Chondrocyte (in vitro differentiated cells): Measurements from ENCODE around the gene PCK1. TPM values are rescaled to one million over a fixed set of nuclear protein-coding genes. Genes with fewer than 3 reads are reported as not detected.

Source experiments
- DNase-seq: peaks from one replicate; pipeline ENCODE4 v3.0.0; 2021; ENCODE audit warnings: mixed read lengths, low spot score
- H3K27ac Mint-ChIP-seq: one replicate; pipeline ENCODE4 v1.8.0; 2021; ENCODE audit warnings: mild to moderate bottlenecking, moderate library complexity, mixed read lengths; ENCODE audit not compliant: unreplicated experiment
- H3K27me3 Mint-ChIP-seq: 2 replicates; pipeline ENCODE4 v1.8.0; 2021; ENCODE audit warnings: low read depth, mixed read lengths
- H3K36me3 Mint-ChIP-seq: 2 replicates; pipeline ENCODE4 v1.8.0; 2021; ENCODE audit warnings: low read depth, mixed read lengths
- H3K4me1 Mint-ChIP-seq: 2 replicates; pipeline ENCODE4 v1.8.0; 2021; ENCODE audit warnings: low read depth, mild to moderate bottlenecking, mixed read lengths
- H3K4me3 Mint-ChIP-seq: one replicate; pipeline ENCODE4 v1.8.0; 2021; ENCODE audit warnings: mild to moderate bottlenecking, moderate library complexity, mixed read lengths; ENCODE audit not compliant: unreplicated experiment
- H3K9me3 Mint-ChIP-seq: 2 replicates; pipeline ENCODE4 v1.8.0; 2021; ENCODE audit warnings: low read depth, mixed read lengths
- total RNA-seq: library from RNA; stranded (reverse); gene quantifications from 3 replicates; pipeline ENCODE4 v1.2.1, GENCODE V29; 2021
- TF ChIP-seq, protein P1 (sequence below): fragments of 200-600 bp; sonication (generic); IDR thresholded peaks from 2 replicates; pipeline ENCODE4 v1.5.0; 2021; ENCODE audit warnings: antibody characterized with exemption, mild to moderate bottlenecking, moderate library complexity

PCK1 gene
- total RNA-seq, 1 donor from 2014 or later, result not detected

DNA sequence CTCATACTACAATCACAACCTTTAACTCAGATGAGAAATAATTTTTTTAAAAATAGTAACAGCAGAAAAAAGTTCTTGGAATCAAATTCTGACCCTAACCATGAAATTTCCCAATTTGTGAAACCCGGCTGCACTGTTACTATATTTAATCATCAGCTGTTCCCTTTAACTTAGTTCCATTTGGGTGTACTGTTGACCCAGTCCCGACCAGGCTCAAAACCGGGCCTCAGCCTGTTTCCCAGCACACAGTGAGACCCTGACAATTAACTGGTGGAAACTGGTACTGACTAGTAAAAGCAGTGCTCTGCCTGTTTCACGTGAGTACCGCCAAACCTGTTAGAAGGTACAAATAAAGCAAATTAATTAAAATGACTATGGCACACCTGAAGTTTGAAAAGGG is 43.0 kb upstream of the PCK1 start:
- peaks cover 5% of the 10 kb centered on the region for H3K4me1 Mint-ChIP-seq
- H3K4me3 Mint-ChIP-seq, result no peak overlapping the region
- no peaks in the 10 kb centered on the region for H3K27me3 Mint-ChIP-seq
- no peak overlapping the region for H3K27ac Mint-ChIP-seq
- H3K9me3 Mint-ChIP-seq, result no peaks in the 10 kb centered on the region
- H3K36me3 Mint-ChIP-seq, result no peaks in the 10 kb centered on the region
- DNase-seq, result no peak
- TF ChIP-seq, protein P1, sequence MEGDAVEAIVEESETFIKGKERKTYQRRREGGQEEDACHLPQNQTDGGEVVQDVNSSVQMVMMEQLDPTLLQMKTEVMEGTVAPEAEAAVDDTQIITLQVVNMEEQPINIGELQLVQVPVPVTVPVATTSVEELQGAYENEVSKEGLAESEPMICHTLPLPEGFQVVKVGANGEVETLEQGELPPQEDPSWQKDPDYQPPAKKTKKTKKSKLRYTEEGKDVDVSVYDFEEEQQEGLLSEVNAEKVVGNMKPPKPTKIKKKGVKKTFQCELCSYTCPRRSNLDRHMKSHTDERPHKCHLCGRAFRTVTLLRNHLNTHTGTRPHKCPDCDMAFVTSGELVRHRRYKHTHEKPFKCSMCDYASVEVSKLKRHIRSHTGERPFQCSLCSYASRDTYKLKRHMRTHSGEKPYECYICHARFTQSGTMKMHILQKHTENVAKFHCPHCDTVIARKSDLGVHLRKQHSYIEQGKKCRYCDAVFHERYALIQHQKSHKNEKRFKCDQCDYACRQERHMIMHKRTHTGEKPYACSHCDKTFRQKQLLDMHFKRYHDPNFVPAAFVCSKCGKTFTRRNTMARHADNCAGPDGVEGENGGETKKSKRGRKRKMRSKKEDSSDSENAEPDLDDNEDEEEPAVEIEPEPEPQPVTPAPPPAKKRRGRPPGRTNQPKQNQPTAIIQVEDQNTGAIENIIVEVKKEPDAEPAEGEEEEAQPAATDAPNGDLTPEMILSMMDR, result no peak

DNA sequence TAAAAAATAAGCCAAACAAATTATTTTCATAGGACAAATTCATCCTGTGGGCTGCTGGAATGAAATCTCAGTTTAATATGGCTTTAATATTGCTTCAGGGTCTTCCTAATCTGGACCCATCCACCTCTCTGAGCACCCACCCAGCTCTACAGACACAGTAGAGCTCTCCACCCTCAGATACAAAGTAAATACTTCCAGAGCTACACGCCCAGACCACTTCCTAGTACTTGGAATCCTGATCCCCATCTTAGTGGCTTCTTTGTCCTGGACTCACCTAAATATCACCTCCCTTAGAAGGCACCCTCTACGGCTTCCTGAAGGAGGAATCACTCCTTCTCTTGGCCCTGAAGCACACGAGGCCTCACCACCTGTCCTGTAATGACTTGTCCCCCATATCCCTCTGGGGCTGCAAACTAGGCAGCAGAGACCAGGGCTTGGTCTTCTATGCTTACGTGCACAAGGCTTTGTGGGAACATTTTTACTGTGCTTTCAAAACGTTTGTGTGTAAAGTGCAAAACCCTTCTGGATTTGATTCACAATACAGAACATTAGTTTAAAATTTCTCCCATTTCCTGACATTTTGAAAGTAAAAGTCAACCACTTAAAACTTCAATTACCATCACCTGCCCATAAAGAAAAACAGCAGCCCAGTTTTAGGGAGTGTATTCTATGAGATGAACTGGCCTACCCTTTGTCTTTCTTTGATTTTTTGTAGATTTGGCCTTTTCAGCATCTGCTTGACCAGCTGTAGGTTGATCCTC is 38.4 kb upstream of the PCK1 start:
- H3K27ac Mint-ChIP-seq, result no peak overlapping the region
- no peak for DNase-seq
- H3K36me3 Mint-ChIP-seq, result no peaks in the 10 kb centered on the region
- H3K27me3 Mint-ChIP-seq, result peaks cover 3% of the 10 kb centered on the region
- no peaks in the 10 kb centered on the region for H3K9me3 Mint-ChIP-seq
- no peaks in the 10 kb centered on the region for H3K4me1 Mint-ChIP-seq
- no peak overlapping the region for H3K4me3 Mint-ChIP-seq
- TF ChIP-seq, protein P1, result no peak

GRCh38 chr20:57523782-57524181 is 37.1 kb upstream of the PCK1 start:
- H3K4me1 Mint-ChIP-seq, result no peaks in the 10 kb centered on the region
- peaks cover 4% of the 10 kb centered on the region for H3K27me3 Mint-ChIP-seq
- no peak overlapping the region for H3K27ac Mint-ChIP-seq
- no peak overlapping the region for H3K4me3 Mint-ChIP-seq
- no peaks in the 10 kb centered on the region for H3K9me3 Mint-ChIP-seq
- no peak for DNase-seq
- TF ChIP-seq, protein P1, result no peak
- no peaks in the 10 kb centered on the region for H3K36me3 Mint-ChIP-seq

- DNase-seq, result no peak
- peaks cover 4% of the 10 kb centered on the region for H3K27me3 Mint-ChIP-seq
- no peaks in the 10 kb centered on the region for H3K4me1 Mint-ChIP-seq
- TF ChIP-seq, protein P1, result no peak
- H3K4me3 Mint-ChIP-seq, result no peak within 1 kb of the TSS
- H3K9me3 Mint-ChIP-seq, result no peaks in the 10 kb centered on the region
- no peaks in the 10 kb centered on the region for H3K36me3 Mint-ChIP-seq
- no peak within 1 kb of the TSS for H3K27ac Mint-ChIP-seq
Measured at GRCh38 chr20:57524511-57525176, 36.3 kb upstream of the PCK1 start, which contains the start of gene CTCFL. CTCFL (minus strand) TSS chr20:57525140; CDS start chr20:57524205, 935 bp downstream.

GRCh38 chr20:57525328-57526086 is 35.4 kb upstream of the PCK1 start:
- H3K9me3 Mint-ChIP-seq, result no peaks in the 10 kb centered on the region
- H3K4me1 Mint-ChIP-seq, result no peaks in the 10 kb centered on the region
- no peak overlapping the region for H3K4me3 Mint-ChIP-seq
- DNase-seq, result no peak
- no peaks in the 10 kb centered on the region for H3K36me3 Mint-ChIP-seq
- no peak overlapping the region for H3K27ac Mint-ChIP-seq
- peaks cover 6% of the 10 kb centered on the region for H3K27me3 Mint-ChIP-seq
- TF ChIP-seq, protein P1, result no peak
